Endothelial cell of umbilical vein (primary cell): ENCODE measurements around the gene VAT1. TPM values are rescaled to one million over a fixed set of nuclear protein-coding genes. Genes with fewer than 3 reads are reported as not detected.

Experiments
- BruUV-seq: library from RNA; stranded (reverse); fragments of 400-500 nt; replicated peaks from 2 replicates; lab custom pipeline; 2021; lab: Mats Ljungman, UMichigan
- CTCF ChIA-PET: fragments of 300-600, 350-600 bp; sonication (Branson Sonifier 250); formaldehyde crosslinking; loops from one replicate; lab custom pipeline; 2021; ENCODE audit warnings: antibody characterized with exemption, inconsistent platforms; lab: Charles Lee
- POLR2A ChIA-PET: fragments of 300-600, 350-600 bp; sonication (Branson Sonifier 250); formaldehyde crosslinking; loops from one replicate; lab custom pipeline; 2021; ENCODE audit warnings: antibody characterized with exemption, inconsistent platforms; lab: Charles Lee
- DNase-seq: peaks from one replicate; pipeline ENCODE4 v3.0.0-alpha.2; 2011; ENCODE audit warnings: low read depth, low spot score
- FAIRE-seq: peaks from 2 replicates; lab custom pipeline; 2011; peaks lifted over from hg19 to GRCh38; lab: Jason Lieb, UNC
- H2AFZ ChIP-seq: 2 replicates; pipeline ENCODE4 v1.6.0; 2012; ENCODE audit warnings: low read depth, low read length, control low read depth, inconsistent platforms
- H3K27ac ChIP-seq: 2 replicates; pipeline ENCODE4 v1.5.1; 2011; ENCODE audit warnings: low read depth, mild to moderate bottlenecking, control low read depth, low read length, moderate library complexity; ENCODE audit not compliant: insufficient read depth
- H3K27me3 ChIP-seq, 2 experiments: 2 replicates each; pipeline versions ENCODE4 v1.6.0 to v1.6.1; 2011; ENCODE audit warnings: low read length in 2 of 2, mixed read lengths in 1 of 2; ENCODE audit not compliant: control insufficient read depth in 2 of 2, insufficient read depth in 2 of 2
- H3K36me3 ChIP-seq, 2 experiments: 2 replicates in 1 of 2; 3 replicates in 1 of 2; pipeline ENCODE4 v1.5.1; 2011; ENCODE audit warnings: low read length in 2 of 2, mild to moderate bottlenecking in 1 of 2, moderate library complexity in 1 of 2; ENCODE audit not compliant: control insufficient read depth in 2 of 2, insufficient read depth in 2 of 2; ENCODE audit errors: extremely low read depth in 1 of 2
- H3K4me1 ChIP-seq: 3 replicates; pipeline ENCODE4 v1.5.1; 2011; ENCODE audit warnings: mild to moderate bottlenecking, low read length; ENCODE audit not compliant: control insufficient read depth, insufficient read depth; ENCODE audit errors: extremely low read depth
- H3K4me2 ChIP-seq: 2 replicates; pipeline ENCODE4 v1.6.1; 2011; ENCODE audit warnings: low read length, control low read depth, mixed read lengths; ENCODE audit not compliant: insufficient read depth
- H3K4me3 ChIP-seq, 3 experiments: fragments of 200-600 bp in 1 of 3; sonication (generic), shearing (Covaris generic) in 1 of 3; replicated peaks in 1 of 3; 2 replicates each; pipeline ENCODE4 v1.5.1; 2011 to 2016; ENCODE audit warnings: control low read depth in 3 of 3, low read length in 3 of 3, mild to moderate bottlenecking in 2 of 3, inconsistent platforms in 1 of 3, low read depth in 1 of 3, moderate library complexity in 1 of 3; ENCODE audit not compliant: insufficient read depth in 1 of 3
- H3K79me2 ChIP-seq: 2 replicates; pipeline ENCODE4 v1.6.0; 2012; ENCODE audit warnings: low read length, inconsistent platforms; ENCODE audit not compliant: control insufficient read depth, insufficient read depth
- H3K9ac ChIP-seq: replicated peaks from 2 replicates; pipeline ENCODE3; 2011; ENCODE audit warnings: low read length, control low read depth; ENCODE audit not compliant: insufficient read depth; ENCODE audit errors: extremely low read depth
- H3K9me1 ChIP-seq: replicated peaks from 3 replicates; pipeline ENCODE4 v1.6.0; 2011; ENCODE audit warnings: mild to moderate bottlenecking, low read length; ENCODE audit not compliant: control insufficient read depth, insufficient read depth; ENCODE audit errors: extremely low read depth
- H3K9me3 ChIP-seq: replicated peaks from 2 replicates; pipeline ENCODE4 v1.5.1; 2012; ENCODE audit warnings: low read length, inconsistent platforms; ENCODE audit not compliant: control insufficient read depth, insufficient read depth
- H4K20me1 ChIP-seq: replicated peaks from 2 replicates; pipeline ENCODE3; 2011; ENCODE audit warnings: mild to moderate bottlenecking, low read length; ENCODE audit not compliant: control insufficient read depth, insufficient read depth; ENCODE audit errors: extremely low read depth
- CTCF ChIP-seq, 2 donors: IDR thresholded peaks; 1 replicate in 1 of 2; 2 replicates in 1 of 2; pipeline ENCODE4 v1.5.1; 2011; ENCODE audit warnings: low read length in 2 of 2, mild to moderate bottlenecking in 2 of 2, moderate library complexity in 2 of 2, control low read depth in 1 of 2, inconsistent platforms in 1 of 2, low read depth in 1 of 2; ENCODE audit not compliant: insufficient read depth in 1 of 2; ENCODE audit errors: extremely low read depth in 1 of 2
- EZH2 ChIP-seq: IDR thresholded peaks from 2 replicates; pipeline ENCODE4 v1.6.1; 2012; ENCODE audit warnings: borderline replicate concordance, low read depth, mild to moderate bottlenecking, moderate library complexity, low read length, inconsistent platforms; ENCODE audit not compliant: severe bottlenecking
- FOS ChIP-seq: IDR thresholded peaks from 2 replicates; pipeline ENCODE4 v1.6.1; 2011; ENCODE audit warnings: mild to moderate bottlenecking, low read length, moderate library complexity, borderline replicate concordance; ENCODE audit not compliant: insufficient read depth
- GATA2 ChIP-seq: IDR thresholded peaks from 2 replicates; pipeline ENCODE4 v1.7.0; 2011; ENCODE audit warnings: low read depth, mild to moderate bottlenecking, moderate library complexity, mixed read lengths, low read length; ENCODE audit not compliant: insufficient read length, insufficient read depth
- JUN ChIP-seq: IDR thresholded peaks from 2 replicates; pipeline ENCODE4 v1.6.1; 2011; ENCODE audit warnings: borderline replicate concordance, low read depth; ENCODE audit not compliant: insufficient read length, insufficient read depth
- MAX ChIP-seq: IDR thresholded peaks from 2 replicates; pipeline ENCODE4 v1.6.1; 2011; ENCODE audit not compliant: insufficient read depth, insufficient read length
- MYC ChIP-seq: IDR thresholded peaks from one replicate; pipeline ENCODE4 v1.6.1; 2011; ENCODE audit warnings: mild to moderate bottlenecking, low read depth, low read length
- POLR2A ChIP-seq: IDR thresholded peaks from 2 replicates; pipeline ENCODE4 v1.6.1; 2012; ENCODE audit warnings: low read depth, mild to moderate bottlenecking, control low read depth, low read length
- POLR2AphosphoS5 ChIP-seq: IDR thresholded peaks from 2 replicates; pipeline ENCODE4 v1.6.1; 2012; ENCODE audit warnings: low read depth, mild to moderate bottlenecking, control low read depth, low read length, moderate library complexity; ENCODE audit not compliant: insufficient read depth
- dilution Hi-C: fragments of 300-500 bp; cut with MboI; formaldehyde crosslinking; loops from one replicate; pipeline ENCODE4 v1.15.0; 2019; ENCODE audit warnings: low sequenced_read_pairs; ENCODE audit not compliant: extremely low pct_ligation_motif_present
- intact Hi-C: fragments of 100-400 bp; cut with micrococcal nuclease; formaldehyde crosslinking; loops from one replicate; pipeline ENCODE4 v1.10.0; 2022
- polyA plus RNA-seq, 4 experiments: library from polyadenylated mRNA; depleted of rRNA in 3 of 4; stranded (reverse) in 3 of 4; unstranded in 1 of 4; fragments of >200 nt; gene quantifications; 2 replicates each; pipeline versions ENCODE4 v1.2.1 to v1.2.3, GENCODE V29; 2011 to 2012; ENCODE audit warnings: missing spikeins in 1 of 4
- total RNA-seq: library from RNA; stranded (reverse); gene quantifications from 2 replicates; pipeline ENCODE4 v1.2.3, GENCODE V29; 2021

VAT1 gene
- total and polyA plus RNA-seq, 2 donors (not counting 3 experiments of a cell fraction or from before 2014, with no cell fraction given) = 339 to 482 TPM

GRCh38 chr17:43030137-43030767 lies 8.1 kb upstream of the VAT1 start:
- ChIA-PET POLR2A (no interaction called here), CTCF (no interaction called here)
- Histone ChIP-seq H3K4me2 (no peak overlapping the region), H3K4me3 (no peak overlapping the region), H3K79me2 (no peaks in the 10 kb centered on the region), H3K9ac (no peak overlapping the region), H3K9me3 (no peaks in the 10 kb centered on the region), H3K27me3 (peaks cover 0 to 1% of the 10 kb centered on the region in 2 experiments), H4K20me1 (no peaks in the 10 kb centered on the region), H3K27ac (no peak overlapping the region), H3K36me3 (no peaks in the 10 kb centered on the region), H2AFZ (no peak overlapping the region), H3K9me1 (no peaks in the 10 kb centered on the region), H3K4me1 (no peaks in the 10 kb centered on the region)
- no peak for TF ChIP-seq GATA2
- TF ChIP-seq JUN = no peak
- no peak for TF ChIP-seq POLR2AphosphoS5
- FAIRE-seq (no peak), DNase-seq (no peak)
- BruUV-seq = no TSS peak
- intact Hi-C loops = no loop called here
- dilution Hi-C loops = no loop called here

GRCh38 chr17:43028221-43028861 lies 6.2 kb upstream of the VAT1 start:
- intact Hi-C loops = no loop called here
- Histone ChIP-seq H3K27ac (no peak overlapping the region), H3K36me3 (no peaks in the 10 kb centered on the region), H3K9me3 (no peaks in the 10 kb centered on the region), H4K20me1 (no peaks in the 10 kb centered on the region), H3K4me3 (no peak overlapping the region), H3K9ac (no peak overlapping the region), H3K4me2 (no peak overlapping the region), H3K9me1 (no peaks in the 10 kb centered on the region), H3K4me1 (peaks cover 3% of the 10 kb centered on the region), H3K27me3 (peaks cover 0 to 1% of the 10 kb centered on the region in 2 experiments), H2AFZ (no peak overlapping the region), H3K79me2 (no peaks in the 10 kb centered on the region)
- ChIA-PET CTCF (no interaction called here), POLR2A (no interaction called here)
- FAIRE-seq (no peak), DNase-seq (no peak)
- dilution Hi-C loops = no loop called here
- no TSS peak for BruUV-seq
- TF ChIP-seq POLR2AphosphoS5 (no peak), CTCF (IDR thresholded peaks at IDR 0.05; ENCODE audit: extremely low read depth in 1 of 2, insufficient read depth in 1 of 2, low read depth in 1 of 2, low read length in 2 of 2) (no peak), MYC (no peak), EZH2 (no peak), POLR2A (no peak), GATA2 (no peak), JUN (no peak), FOS (no peak), MAX (no peak)
